Measurements from ENCODE around the gene BRWD1.

The BRWD1 gene

DNA sequence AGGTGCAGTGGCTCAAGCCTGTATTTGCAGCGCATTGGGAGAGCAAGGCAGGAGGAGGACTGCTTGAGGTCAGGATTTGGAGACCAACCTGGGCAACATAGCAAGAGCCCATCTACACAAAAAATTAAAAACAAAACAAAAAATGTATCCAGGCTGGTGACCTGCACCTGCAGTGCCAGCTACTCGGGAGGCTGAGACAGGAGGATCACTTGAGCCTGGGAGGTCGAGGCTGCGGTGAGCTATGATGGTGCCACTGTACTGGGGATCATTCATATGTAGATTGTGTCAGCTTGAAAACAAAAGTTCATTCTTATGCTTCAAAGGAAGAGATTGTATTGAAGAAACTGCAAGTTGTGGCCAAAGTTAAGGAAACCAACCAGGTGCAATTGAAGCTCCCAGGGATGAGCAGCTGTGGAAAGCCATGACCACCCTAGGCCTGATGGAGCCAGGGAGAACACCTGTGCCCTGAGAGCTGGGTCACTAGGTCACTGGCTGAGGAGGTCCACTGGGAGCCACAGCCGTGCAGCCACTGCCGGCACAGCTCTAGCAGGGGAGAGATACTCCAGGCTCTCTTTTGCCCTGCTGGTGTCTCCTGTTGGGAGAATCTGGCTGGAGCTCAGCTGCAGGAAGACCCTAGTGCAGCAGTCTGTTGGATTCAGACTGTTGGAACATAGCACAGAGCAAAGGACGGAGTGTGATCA, 13.3 kb upstream of the BRWD1 start:
- no peak for DNase-seq

DNA sequence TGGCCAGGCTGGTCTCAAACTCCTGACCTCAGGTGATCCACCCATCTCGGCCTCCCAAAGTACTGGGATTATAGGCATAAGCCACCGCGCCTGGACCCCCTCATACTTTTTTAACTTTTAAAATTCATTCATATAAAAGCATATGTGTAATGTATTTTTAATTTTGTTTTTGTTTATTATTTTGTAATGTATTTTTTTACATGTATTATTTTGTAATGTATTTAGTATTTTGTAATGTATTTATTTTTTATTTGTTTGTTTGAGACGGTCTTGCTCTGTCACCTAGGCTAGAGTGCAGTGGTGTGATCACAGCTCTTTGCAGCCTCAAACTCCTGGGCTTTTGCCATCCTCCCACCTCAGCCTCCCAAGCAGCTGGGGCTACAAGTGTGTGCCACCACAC, 12.0 kb upstream of the BRWD1 start:
- no peak for DNase-seq

DNA sequence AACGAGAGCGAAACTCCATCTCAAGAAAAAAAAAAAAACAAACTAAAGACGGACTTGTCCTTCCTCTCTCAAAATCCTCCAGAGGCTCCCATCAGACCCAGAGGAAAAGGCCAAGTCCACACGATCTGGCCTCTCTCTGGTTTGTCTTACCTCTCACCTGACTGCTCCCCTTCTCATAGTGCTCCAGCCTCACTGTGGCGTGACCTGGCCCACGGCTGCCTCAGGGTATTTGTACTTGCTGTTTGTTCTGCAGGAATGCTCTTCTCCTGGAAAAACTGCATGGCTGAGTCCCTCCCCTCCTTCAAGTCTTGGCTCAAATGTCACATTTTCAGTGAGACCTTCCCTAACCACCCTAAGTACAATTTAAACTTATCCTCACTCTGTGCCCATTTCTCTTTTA, 8.0 kb upstream of the BRWD1 start:
- DNase-seq: no peak

DNA sequence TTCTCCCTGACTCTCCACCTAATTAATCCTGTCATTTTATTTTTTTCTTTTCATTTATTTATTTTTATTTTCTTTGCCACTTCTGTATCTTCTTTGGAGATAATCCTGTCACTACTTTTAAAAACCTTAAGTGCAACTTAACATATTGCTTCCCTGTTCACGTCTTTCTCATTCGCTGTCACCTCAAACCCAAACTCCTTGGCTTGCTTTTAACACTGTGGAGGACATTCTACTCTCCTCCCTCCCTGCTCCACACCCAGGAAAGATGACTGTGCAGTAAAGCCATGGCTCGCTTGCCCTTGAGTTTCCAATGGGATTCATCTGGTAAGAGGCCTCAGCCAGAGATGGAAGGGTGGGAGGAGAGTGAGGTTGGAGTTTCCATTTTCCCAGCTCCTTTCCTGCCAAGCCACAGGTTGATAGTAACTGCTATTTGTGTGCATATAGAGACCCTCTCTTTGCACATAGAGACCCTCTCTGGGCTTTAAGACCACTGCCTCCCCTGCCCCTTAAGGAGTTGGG, 6.4 kb upstream of the BRWD1 start:
- DNase-seq: no peak

DNA sequence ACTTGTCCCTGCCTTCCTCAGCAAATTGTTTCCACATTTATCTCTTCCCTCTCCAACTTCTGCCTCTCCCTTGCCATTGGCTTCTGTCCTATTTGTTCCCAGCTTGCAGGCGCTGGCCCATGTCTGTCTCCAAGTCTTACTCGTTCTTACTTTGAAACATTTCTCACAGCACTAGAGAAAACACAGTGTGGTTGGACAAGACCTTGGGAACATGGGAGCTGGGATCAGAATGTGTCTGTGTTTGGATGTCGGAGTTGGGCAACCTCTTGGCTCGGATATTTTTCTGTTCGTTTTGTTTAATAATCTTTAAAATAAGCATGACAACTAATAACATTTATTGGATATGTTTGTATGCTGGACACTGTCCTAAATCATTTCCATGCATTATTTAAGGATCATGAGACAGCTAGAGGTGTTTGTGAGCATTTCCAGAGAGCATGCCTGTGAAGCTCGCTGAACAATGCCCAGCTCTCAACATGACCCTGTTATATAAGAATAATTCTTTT, 5.9 kb upstream of the BRWD1 start:
- no peak for DNase-seq

DNA sequence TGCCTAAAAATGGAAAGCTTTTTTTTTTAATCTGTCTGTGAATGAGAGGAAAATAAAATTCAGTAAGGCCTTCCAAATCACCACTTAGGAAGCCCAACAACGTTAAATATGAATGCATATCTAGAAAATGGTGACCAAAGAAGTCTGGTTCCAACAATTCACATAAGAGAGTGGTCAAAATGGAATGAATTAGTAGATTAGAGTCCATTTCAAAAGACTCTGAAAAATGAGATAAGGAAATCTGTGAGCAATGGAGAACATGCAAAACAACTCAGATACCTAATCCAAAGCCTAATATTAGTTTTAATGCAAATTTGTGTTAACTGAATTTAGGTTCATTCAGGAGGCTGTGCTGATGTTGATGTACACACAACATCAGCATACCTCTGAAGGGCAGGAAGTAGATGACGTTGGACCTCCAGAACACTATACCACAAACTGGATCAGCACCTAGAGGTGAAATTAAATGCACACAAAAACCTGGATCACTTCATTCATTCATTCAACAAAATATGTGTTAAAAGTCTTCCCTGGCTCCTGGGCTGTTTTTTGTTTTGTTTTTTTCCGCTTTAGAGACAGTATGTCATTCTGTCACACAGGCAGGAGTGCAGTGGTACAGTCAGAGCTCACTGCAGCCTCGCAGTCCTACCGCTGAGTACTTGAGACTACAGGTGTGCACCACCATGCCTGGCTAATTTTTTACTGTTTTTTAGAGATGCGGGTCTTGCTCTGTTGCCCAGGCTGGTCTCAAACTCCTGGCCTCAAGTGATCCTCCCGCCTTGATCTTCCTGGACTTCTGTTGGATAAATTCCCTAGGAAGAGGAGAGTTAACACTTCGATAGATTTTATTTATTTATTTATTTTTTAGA, 4.9 kb upstream of the BRWD1 start:
- DNase-seq: no peak

DNA sequence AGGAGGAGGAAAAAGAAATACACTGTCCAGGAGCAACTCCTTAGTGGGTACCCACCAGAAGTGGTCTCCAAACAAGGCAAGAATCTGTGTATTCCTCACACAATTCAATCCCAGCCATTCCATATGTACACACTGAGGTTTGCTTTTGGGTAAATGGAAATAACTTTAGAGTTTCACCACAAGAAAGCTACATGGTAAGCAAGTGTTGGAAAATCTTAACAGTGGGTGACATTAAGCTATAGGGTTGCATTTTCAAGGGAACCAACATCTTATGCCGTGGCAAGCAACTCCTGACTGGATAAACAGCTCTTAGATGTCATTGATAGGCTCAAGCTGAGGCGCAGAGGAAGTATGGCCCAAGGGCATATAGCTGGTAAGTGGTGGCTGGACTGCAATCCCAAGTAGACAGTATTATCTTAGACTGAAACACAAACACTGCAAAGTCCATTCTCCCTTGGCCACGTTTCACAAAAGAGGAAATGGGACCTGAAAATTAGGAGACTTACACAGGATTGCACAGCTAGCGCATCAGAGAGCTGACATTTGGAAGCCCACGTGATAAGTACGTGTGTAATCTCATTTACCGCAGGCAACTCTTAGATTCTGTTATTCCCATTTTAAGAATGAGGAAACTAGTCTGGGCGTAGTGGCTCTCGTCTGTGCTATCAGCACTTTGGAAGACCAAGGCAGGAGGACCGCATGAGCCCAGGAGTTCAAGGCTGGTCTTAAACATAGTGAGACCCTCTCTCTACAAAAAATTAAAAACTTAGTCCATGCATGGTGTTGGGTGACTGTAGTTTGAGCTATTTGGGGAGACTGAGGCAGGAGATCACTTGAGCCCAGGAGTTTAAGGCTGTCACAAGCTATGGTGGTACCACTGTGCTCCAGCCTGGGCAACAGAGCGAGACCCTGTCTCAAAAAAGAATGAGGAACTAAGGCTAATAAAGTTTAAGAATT, 4.0 kb upstream of the BRWD1 start:
- DNase-seq: no peak

DNA sequence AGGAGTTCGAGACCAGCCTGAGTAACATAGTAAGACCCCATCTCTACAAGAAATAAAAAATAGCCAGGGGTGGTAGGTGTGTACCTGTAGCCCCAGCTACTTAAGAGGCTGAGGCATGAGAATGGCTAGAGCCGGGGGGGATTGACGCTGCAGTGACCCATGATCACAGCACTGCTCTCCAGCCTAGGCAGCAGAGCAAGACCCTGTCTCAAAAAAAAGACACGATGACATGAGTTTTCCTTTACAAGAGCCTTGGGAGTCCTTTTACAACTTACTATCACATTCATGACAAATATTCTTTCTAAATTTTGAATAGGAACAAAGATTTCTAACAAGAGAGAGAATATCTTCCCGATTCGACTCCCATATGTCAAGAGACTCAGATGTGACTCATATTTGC, 3.3 kb upstream of the BRWD1 start:
- no peak for DNase-seq

DNA sequence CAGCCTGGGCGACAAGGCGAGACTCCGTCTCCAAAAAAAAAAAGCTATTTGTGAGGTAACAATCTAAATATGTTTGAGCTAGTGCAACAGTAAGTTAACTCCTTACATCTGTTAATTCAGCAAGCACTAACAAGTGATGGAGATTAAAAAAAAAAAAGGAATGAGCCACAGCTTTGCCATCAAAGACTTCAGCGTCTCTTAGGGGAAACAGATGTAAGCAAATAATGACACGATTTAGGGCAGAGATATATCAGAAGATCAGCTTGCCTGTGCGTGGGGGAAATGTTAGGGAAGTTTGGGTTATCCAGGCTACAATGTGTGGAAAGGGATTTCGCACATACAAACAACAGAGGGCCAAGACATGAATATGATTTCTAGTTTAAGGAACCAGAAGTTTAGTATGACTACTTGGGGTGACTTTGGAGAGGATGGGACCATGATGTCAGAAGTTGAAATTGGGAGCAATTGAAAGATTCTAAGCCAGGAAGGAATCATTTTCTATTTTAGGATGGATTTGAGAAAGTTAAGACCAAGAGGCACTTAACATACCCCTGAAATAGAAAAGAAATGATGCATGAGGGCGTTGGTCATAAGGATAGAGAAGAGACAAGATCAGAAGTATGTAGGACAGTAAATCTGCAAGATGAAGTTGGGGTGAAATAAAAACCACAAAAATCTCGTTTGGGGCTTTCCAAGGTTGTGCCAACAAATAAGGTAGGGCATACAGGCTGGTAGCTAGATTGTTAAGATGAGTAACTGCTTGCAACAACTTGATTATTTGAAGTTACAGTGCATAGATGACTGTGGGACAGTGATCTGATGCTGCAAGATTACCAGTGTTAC, 2.4 kb upstream of the BRWD1 start:
- DNase-seq: no peak

DNA sequence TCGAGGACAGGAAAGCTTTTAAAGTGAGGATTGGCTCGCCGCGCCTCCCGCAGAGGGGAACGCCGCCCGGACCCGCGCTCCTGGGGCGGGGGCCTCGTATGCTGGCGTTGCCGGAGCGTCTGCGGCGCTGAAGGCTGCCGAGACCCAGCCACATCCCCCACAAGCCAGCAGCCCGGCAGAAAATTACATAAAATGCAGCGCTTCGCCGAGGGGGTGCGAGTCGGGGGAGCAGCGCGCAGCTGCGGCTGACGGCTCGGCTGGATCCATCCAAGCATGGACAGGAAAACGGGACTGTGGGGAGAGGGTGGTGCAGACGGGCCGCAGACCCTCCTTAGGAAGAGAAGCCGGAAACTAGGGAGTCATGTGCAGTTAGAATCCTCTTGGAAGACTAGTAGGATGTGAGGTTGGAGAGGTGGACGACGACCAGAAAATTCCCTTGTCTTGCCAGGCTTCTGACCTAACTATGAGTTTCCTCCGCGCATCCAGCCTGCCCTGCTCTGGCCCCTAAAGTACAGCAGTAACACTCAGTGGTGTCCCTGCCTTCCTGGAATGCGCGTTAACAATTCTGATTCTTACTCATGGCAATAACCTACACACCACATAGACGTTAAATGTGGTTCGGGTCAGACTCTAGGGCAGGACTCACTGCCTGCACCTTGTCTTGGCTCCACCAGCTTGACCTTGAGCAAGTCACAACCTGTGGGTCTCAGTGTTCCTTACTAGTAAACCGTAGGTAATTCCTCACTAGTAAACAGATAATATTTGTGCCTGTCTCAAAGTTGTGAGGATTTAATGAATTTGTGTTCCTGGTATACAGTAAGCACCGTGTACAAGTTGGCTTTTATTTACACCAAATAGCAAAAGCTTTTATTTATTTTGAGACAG, 953 bp upstream of the BRWD1 start:
- peak; percentile 45 for DNase-seq

DNA sequence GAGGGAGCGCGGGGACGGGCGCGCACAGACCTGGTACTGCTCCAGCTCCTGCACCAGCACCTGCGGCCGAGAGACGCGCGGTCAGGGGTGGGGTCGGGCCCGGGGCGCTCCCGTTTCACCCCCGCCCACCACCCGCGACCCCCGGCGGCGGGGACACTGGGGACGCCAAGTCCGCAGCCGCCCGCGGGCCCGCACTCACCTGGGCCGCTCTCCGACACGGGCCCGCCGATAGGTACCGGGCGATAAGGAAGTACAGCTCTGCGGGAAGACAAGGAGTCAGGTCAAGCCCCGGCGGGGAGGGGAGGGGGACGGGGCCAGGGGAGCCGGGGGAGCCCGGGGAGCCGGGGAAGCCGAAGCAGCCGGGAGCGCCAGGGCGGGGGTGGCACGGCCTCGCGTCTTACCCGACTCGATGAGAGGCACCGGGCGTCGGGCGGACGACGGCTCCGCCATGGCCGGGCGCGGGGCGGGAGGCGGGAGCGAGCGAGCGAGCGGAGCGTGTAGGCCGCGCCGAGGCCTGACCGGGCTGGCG, 326 bp downstream of the BRWD1 start:
- no peak for DNase-seq

DNA sequence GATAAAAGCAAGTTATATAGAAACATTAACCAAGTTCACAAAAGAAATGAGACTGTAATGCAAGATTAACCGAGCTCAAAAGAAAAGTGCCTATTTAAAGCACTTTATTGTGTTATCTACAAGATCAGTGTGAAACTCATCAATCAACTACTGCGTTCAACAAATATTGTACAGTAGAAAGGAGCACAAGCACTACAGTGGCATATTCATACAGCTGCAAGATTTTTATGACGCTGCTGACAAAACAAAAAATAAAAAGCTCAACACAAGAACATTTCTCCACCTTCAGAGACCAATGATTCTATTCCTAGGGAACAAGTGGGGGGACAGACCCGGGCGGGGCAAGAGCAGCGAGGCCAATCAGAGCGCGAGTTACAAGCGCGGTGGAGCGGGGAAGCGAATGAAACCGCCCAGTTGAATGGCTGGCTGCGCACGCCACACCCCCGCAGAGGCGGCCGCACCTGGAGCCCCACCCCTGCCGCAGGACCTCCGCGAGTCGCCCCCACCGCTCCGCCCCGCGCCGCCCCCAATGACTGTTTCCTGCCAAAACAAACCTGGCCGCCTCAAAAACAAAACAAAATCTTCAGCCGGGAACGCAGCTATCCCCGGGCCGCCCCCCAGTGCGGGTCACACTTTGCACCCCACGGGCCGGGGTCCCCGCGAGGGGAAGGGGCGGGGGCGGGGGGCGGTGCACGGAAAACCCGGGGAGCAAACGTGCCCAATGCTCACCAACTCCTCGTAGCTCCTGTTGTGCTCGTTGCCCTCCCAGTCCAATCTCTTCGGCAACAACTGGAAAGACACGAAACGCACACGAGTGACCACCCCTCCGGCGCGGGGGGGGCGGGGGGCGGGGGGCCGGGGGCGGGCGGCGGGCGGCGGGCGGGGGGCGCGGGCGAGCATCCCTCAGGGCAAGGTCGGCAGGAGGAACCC, 1.1 kb downstream of the BRWD1 start:
- DNase-seq: peak; percentile 96

DNA sequence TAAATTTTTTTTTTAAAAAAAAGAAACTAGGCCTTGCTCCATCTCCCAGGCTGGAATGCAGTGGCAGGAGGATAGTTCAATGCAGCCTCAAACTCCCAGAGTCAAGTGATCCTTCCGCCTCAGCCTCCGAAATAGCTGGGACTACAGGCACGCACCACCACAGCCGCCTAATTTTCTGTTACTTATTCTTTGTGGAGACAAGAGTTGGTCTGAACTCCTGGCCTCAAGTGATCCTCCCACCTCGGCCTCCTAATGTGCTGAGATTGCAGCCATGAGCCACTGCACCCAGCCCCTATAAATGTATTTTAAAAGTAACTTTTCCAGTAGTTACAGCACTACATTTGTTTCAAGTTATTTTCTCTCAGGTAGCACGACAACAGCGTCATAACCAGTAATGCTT, 2.3 kb downstream of the BRWD1 start:
- no peak for DNase-seq

DNA sequence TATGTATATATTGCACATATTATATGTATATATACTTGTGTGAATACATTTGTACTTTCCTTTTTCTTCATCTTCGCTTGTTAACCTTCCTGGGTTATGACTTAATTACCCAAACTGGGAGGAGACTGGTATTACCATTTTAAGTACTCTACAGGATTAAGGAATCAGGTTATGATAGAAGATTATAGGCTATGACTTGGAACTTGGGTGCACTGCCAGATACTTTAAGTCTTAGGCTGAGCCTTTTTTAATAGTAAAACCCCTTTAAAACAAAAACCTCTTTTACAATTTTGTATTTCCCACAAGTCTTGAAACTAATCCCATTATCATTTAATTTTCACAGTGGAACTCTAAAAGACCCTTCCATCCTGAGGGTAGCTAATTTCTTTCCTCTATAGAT, 6.0 kb downstream of the BRWD1 start:
- DNase-seq: no peak

DNA sequence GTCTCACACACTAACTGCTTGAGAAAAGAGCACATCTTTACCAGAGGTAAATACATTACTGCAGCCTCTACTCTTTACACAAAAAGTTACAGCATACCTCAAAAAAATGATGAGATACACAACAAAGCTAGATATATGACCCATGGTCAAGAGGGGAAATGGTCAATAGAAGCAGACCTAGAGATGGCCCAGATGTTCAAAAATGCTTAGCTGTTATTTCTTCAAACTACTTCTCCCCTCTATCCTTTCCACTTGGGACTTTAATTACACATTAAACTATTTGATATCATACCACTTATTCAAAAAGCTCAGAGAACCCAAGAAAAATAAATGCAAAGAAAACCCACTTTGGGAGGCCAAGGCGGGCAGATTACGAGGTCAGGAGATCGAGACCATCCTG, 12.8 kb downstream of the BRWD1 start:
- DNase-seq: no peak

DNA sequence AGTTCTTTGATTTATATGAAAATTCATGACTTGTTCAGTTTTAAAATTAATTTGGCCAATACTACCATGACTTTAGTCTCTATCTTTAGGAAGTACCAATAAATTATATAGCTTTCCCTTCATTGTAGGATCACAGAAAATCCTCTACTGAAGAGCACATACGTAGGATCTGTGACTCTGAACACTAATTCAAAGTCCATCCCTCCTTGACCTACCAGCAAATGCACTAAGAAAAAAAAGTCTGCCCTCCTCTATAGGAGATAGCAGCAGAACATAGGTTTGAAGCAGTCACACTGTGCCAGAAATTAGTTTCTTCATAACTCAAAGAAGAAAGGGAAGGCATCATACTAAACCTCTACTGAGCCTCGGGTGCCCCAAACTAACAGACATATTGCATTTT, 16.5 kb downstream of the BRWD1 start:
- DNase-seq: no peak

DNA sequence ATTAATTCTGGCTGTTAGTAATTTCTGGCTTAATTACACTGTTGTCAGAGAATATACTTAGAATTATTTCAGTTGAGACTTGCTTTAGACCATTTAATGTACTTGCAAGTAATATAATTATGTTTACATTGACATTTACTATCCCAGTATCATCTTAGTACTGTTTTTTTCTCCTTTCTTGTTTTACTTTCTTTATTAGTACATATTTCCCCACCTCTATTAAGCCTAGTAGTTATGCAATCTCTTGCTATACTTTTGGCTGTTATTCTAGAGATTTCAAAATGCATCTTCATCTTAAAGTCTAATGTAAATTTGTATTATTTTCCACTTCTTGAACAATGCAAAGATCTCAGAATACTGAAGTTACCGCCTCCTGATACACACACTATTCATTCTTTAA, 24.4 kb downstream of the BRWD1 start:
- DNase-seq: no peak

DNA sequence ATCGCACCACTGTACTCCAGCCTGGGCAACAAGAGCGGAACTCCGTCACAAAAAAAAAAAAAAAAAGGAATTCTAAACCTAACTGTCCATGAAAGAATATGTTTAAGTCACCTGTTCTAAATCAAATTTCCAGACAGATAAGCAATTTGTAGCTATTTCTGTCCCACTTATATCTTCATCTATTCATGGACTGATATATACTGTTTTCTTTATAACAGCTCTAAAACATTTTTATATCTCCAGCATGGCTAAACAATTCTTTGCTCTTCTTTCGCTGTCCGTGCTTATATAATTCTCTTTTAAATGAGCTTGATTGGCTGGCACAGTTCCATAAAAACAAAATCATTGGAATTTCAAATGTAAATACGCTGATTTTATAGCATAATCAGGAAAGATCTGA, 30.5 kb downstream of the BRWD1 start:
- DNase-seq: no peak

DNA sequence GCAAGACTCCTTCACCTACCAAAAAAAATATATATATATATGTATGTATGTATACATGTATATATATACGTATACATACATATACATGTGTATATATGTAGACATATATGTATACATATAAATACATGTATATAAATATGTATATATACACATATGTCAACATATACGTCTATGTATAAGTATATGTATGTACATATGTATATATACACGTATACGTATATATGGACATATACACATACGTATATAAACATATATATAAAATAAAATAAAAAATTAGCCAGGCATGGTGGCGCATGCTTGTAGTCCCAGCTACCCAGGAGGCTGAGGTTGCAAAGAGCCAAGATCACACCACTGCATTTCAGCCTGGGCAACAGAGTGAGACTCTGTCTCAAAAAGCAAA, 31.6 kb downstream of the BRWD1 start:
- DNase-seq: no peak

DNA sequence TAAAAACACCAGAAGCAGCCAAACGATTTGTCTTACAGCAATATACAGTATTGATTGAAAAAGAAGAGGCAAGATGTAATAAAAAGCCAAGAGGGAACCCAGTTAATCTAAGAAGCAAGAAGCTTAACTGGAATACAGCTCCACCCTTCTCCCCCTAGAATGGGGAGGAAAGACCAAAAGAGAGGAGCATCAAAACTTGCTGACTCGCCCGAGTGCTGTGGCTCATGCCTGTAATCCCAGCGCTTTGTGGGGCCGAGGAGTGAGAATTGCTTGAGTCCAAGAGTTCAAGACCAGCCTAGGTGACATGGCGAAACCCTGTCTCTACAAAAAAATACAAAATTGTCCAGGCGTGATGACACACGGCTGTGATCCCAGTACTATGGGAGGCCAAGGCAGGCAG, 32.2 kb downstream of the BRWD1 start:
- no peak for DNase-seq

Measured in activated naive CD4-positive, alpha-beta T cell treated with Interleukin-2 at 50 U/mL for 16 hours (primary cell).